CD4-positive, alpha-beta T cell (primary cell): ENCODE data around the gene ZBTB20. TPM values are rescaled to one million over a fixed set of nuclear protein-coding genes. Genes with fewer than 3 reads are reported as not detected.

ENCODE experiments used
- ATAC-seq: fragments of 200-7000 bp; cut with Tn5 transposase; one replicate; pipeline ENCODE4 v1.10.0; 2022; ENCODE audit warnings: mild to moderate bottlenecking; ENCODE audit not compliant: poor library complexity
- CTCF ChIA-PET: fragments of 350-600 bp; sonication (Branson Sonifier 250); formaldehyde crosslinking; loops from one replicate; lab custom pipeline; 2021; ENCODE audit warnings: antibody characterized with exemption, inconsistent platforms; lab: Charles Lee
- POLR2A ChIA-PET: fragments of 350-600 bp; sonication (Branson Sonifier 250); formaldehyde crosslinking; loops from one replicate; lab custom pipeline; 2021; ENCODE audit warnings: antibody characterized with exemption, inconsistent platforms; lab: Charles Lee
- DNase-seq, 14 experiments: peaks; one replicate each; pipeline ENCODE4 v3.0.0-alpha.2; 2013 to 2020; ENCODE audit warnings: mixed read lengths in 2 of 14
- H3K27ac ChIP-seq, 2 donors: one replicate each; pipeline versions ENCODE4 v1.5.1 to v1.7.0; 2013; ENCODE audit warnings: low read length in 2 of 2, low read depth in 1 of 2, mild to moderate bottlenecking in 1 of 2
- H3K27me3 ChIP-seq, 2 experiments: 1 replicate in 1 of 2; 2 replicates in 1 of 2; pipeline versions ENCODE4 v1.6.1 to v1.7.0; 2013; ENCODE audit warnings: low read length in 2 of 2, control low read depth in 1 of 2, mild to moderate bottlenecking in 1 of 2, moderate library complexity in 1 of 2; ENCODE audit not compliant: insufficient read depth in 2 of 2, control insufficient read depth in 1 of 2
- H3K36me3 ChIP-seq: one replicate; pipeline ENCODE4 v1.6.1; 2013; ENCODE audit warnings: low read length, control low read depth; ENCODE audit not compliant: insufficient read depth
- H3K4me1 ChIP-seq: one replicate; pipeline ENCODE4 v1.6.1; 2013; ENCODE audit warnings: low read length, control low read depth; ENCODE audit not compliant: insufficient read depth
- H3K4me3 ChIP-seq: one replicate; pipeline ENCODE4 v1.5.1; 2013; ENCODE audit warnings: mild to moderate bottlenecking, low read length, moderate library complexity
- H3K9me3 ChIP-seq, 2 experiments: 1 replicate in 1 of 2; 2 replicates in 1 of 2; pipeline versions ENCODE4 v1.6.1 to v1.7.0; 2013; ENCODE audit warnings: low read length in 2 of 2, mild to moderate bottlenecking in 2 of 2, control low read depth in 1 of 2, moderate library complexity in 1 of 2; ENCODE audit not compliant: control insufficient read depth in 1 of 2, insufficient read depth in 1 of 2
- H3K27ac Mint-ChIP-seq: one replicate; pipeline ENCODE4 v1.8.0; 2020; ENCODE audit warnings: mixed read lengths
- H3K27me3 Mint-ChIP-seq: one replicate; pipeline ENCODE4 v1.8.0; 2021; ENCODE audit warnings: mixed read lengths
- H3K36me3 Mint-ChIP-seq: one replicate; pipeline ENCODE4 v1.8.0; 2021; ENCODE audit warnings: low read depth, mixed read lengths
- H3K4me1 Mint-ChIP-seq: one replicate; pipeline ENCODE4 v1.8.0; 2021; ENCODE audit warnings: low read depth, mixed read lengths
- H3K4me3 Mint-ChIP-seq: one replicate; pipeline ENCODE4 v1.8.0; 2020; ENCODE audit warnings: mild to moderate bottlenecking, mixed read lengths
- H3K9me3 Mint-ChIP-seq: one replicate; pipeline ENCODE4 v1.8.0; 2020; ENCODE audit warnings: mixed read lengths
- intact Hi-C, 2 experiments: fragments of 100-400 bp; cut with DNase I in 1 of 2; cut with micrococcal nuclease in 1 of 2; formaldehyde crosslinking; loops; one replicate each; pipeline versions ENCODE4 v1.15.1 to v1.9.0; 2023 to 2025; cut with DNase I, micrococcal nuclease
- total RNA-seq, 174 experiments: library from RNA in 2 of 174; stranded (reverse) in 2 of 174; gene quantifications; one replicate each; pipeline ENCODE4 v1.2.3 and lab custom pipeline; 2021 to 2026
- TF ChIP-seq, protein P1 (sequence below): fragments of 200-600 bp; IDR thresholded peaks from one replicate; pipeline ENCODE4 v1.8.0; 2022; ENCODE audit warnings: antibody characterized with exemption, mild to moderate bottlenecking

ZBTB20 gene
- total RNA-seq, 2 experiments from 2014 or later, result 41.6 to 47.4 TPM

DNA sequence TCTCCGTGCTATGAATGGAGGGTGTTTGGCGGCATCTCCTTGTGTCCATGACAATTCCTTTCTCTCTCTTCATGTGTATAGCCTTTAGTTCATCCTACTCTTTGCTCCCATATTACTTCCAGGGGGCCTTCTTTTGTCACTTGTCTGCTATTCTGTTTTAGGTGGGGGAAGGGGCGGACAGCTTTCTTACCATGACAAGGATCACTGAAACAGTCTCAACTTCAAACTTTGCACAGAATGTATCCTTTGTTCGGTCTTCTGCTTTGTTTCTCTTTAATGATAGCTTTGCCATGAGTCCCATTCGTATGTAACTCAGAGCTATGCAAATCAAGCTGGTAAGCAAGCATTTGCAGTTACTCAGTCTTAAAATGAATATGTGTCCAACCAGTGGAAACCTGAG, 559.1 kb downstream of the ZBTB20 start:
- DNase-seq (no peak), ATAC-seq (no peak)
- TF ChIP-seq, protein P1, sequence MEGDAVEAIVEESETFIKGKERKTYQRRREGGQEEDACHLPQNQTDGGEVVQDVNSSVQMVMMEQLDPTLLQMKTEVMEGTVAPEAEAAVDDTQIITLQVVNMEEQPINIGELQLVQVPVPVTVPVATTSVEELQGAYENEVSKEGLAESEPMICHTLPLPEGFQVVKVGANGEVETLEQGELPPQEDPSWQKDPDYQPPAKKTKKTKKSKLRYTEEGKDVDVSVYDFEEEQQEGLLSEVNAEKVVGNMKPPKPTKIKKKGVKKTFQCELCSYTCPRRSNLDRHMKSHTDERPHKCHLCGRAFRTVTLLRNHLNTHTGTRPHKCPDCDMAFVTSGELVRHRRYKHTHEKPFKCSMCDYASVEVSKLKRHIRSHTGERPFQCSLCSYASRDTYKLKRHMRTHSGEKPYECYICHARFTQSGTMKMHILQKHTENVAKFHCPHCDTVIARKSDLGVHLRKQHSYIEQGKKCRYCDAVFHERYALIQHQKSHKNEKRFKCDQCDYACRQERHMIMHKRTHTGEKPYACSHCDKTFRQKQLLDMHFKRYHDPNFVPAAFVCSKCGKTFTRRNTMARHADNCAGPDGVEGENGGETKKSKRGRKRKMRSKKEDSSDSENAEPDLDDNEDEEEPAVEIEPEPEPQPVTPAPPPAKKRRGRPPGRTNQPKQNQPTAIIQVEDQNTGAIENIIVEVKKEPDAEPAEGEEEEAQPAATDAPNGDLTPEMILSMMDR, result no peak
- ChIA-PET POLR2A (no interaction called here), CTCF (no interaction called here)
- Histone ChIP-seq H3K4me1 (no peaks in the 10 kb centered on the region), H3K27me3 (no peaks in the 10 kb centered on the region), H3K4me3 (no peak overlapping the region), H3K9me3 (no peaks in the 10 kb centered on the region), H3K27ac (no peak overlapping the region), H3K36me3 (no peaks in the 10 kb centered on the region)
- no peak overlapping the region for H3K27ac Mint-ChIP-seq
- H3K4me3 Mint-ChIP-seq, result no peak overlapping the region
- H3K9me3 Mint-ChIP-seq, result no peaks in the 10 kb centered on the region
- H3K27me3 Mint-ChIP-seq, result no peaks in the 10 kb centered on the region
- peaks cover 26% of the 10 kb centered on the region for H3K36me3 Mint-ChIP-seq
- intact Hi-C loops, result no loop called here
- no peaks in the 10 kb centered on the region for H3K4me1 Mint-ChIP-seq

DNA sequence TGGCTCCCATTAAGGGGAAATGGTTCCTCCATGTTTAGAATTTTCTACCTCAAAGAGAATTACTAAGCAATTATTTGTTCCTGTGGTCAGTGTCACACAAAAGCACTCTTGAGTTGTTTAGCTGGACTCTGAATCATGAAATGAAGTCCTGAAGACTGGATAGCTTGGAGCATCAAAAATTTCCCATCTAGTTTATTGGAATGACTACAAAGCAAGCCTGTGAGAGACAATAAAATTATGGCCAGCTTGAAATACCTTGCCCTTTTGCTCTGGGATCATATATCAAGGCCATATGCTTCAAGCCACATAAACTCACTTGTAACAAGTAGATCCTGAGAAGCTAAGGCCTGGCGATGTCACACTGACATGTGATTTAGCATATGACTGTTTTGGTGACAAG, 561.0 kb downstream of the ZBTB20 start:
- Histone ChIP-seq H3K9me3 (no peaks in the 10 kb centered on the region), H3K27ac (no peak overlapping the region), H3K4me3 (no peak overlapping the region), H3K36me3 (no peaks in the 10 kb centered on the region), H3K27me3 (no peaks in the 10 kb centered on the region), H3K4me1 (no peaks in the 10 kb centered on the region)
- no peaks in the 10 kb centered on the region for H3K9me3 Mint-ChIP-seq
- H3K36me3 Mint-ChIP-seq, result peaks cover 23% of the 10 kb centered on the region
- H3K4me3 Mint-ChIP-seq, result no peak overlapping the region
- H3K27ac Mint-ChIP-seq, result no peak overlapping the region
- TF ChIP-seq, protein P1, result no peak
- ChIA-PET CTCF (no interaction called here), POLR2A (no interaction called here)
- ATAC-seq (no peak), DNase-seq (no peak)
- no peaks in the 10 kb centered on the region for H3K27me3 Mint-ChIP-seq
- intact Hi-C loops, result no loop called here
- peaks cover 3% of the 10 kb centered on the region for H3K4me1 Mint-ChIP-seq

DNA sequence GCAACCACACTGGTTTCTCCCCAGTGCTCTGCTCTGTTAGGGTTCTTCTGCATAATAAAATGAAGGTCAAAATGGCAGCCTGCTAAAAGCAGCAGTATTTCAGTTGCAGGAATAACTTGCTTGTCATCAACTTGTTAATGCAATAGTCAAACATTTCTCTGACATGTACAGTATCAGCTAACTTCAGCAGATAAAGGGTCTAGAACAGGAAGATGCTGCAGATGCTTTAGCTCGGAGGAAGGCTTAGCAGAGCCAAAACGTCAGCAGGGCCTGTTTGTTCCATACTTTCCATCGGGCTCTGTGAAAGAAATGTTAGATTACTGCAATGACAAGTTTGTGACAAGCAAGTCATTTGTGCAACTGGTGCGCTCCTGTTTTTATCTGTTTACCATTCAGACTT, 561.4 kb downstream of the ZBTB20 start:
- no peak overlapping the region for H3K27ac Mint-ChIP-seq
- ATAC-seq, result no peak
- CTCF ChIA-PET, result no interaction called here
- H3K9me3 ChIP-seq, result no peaks in the 10 kb centered on the region
- no peak overlapping the region for H3K4me3 ChIP-seq
- H3K4me1 Mint-ChIP-seq, result peaks cover 3% of the 10 kb centered on the region
- no peaks in the 10 kb centered on the region for H3K27me3 ChIP-seq
- TF ChIP-seq, protein P1, result no peak
- no peak for DNase-seq
- no peaks in the 10 kb centered on the region for H3K4me1 ChIP-seq
- H3K9me3 Mint-ChIP-seq, result no peaks in the 10 kb centered on the region
- no peak overlapping the region for H3K4me3 Mint-ChIP-seq
- H3K27ac ChIP-seq, result no peak overlapping the region
- peaks cover 25% of the 10 kb centered on the region for H3K36me3 Mint-ChIP-seq
- intact Hi-C loops, result no loop called here
- POLR2A ChIA-PET, result no interaction called here
- H3K27me3 Mint-ChIP-seq, result no peaks in the 10 kb centered on the region
- H3K36me3 ChIP-seq, result no peaks in the 10 kb centered on the region
